ENCODE data around the gene SLC40A1.

GRCh38 chr2:189548666-189549448, 31.7 kb downstream of the SLC40A1 start:
- TF ChIP-seq CTCF (IDR thresholded peaks at IDR 0.05) (no peak), POLR2A (IDR thresholded peaks at IDR 0.05) (no peak)

Measured in uterus (tissue), 2 donors.